Large intestine (tissue), 3 donors: ENCODE results near the gene ATL1. TPM values are rescaled to one million over a fixed set of nuclear protein-coding genes. Genes with fewer than 3 reads are reported as not detected.
A peak's percentile ranks its signal among the peaks of the same experiment; 100 is the strongest.

Experiments used
- DNase-seq, 2 donors: peaks; one replicate each; pipeline versions ENCODE4 v3.0.0 to v3.0.0-alpha.2; 2013
- H3K27ac ChIP-seq: one replicate; pipeline ENCODE4 v1.5.1; 2013; ENCODE audit warnings: low read length
- H3K27me3 ChIP-seq: 2 replicates; pipeline ENCODE4 v1.6.1; 2013; ENCODE audit warnings: low read length; ENCODE audit not compliant: control insufficient read depth, insufficient read depth
- H3K36me3 ChIP-seq: 2 replicates; pipeline ENCODE4 v1.6.1; 2013; ENCODE audit warnings: low read length; ENCODE audit not compliant: control insufficient read depth, insufficient read depth
- H3K4me1 ChIP-seq: one replicate; pipeline ENCODE4 v1.6.1; 2013; ENCODE audit warnings: low read length; ENCODE audit not compliant: control insufficient read depth, insufficient read depth
- H3K4me3 ChIP-seq: one replicate; pipeline ENCODE4 v1.5.1; 2013; ENCODE audit warnings: low read length
- H3K9me3 ChIP-seq: one replicate; pipeline ENCODE4 v1.6.1; 2013; ENCODE audit warnings: mild to moderate bottlenecking, low read depth, low read length, moderate library complexity; ENCODE audit not compliant: control insufficient read depth
- WGBS: methylation state at CpG from one replicate; pipeline ENCODE4 v1.1.5; 2013; ENCODE audit warnings: low lambda C conversion rate; ENCODE audit not compliant: insufficient coverage; 5-methylcytosine and 5-hydroxymethylcytosine counted together
- polyA plus RNA-seq: library from polyadenylated mRNA; unstranded; fragments of 120-200 nt; gene quantifications from one replicate; pipeline ENCODE4 v1.2.1, GENCODE V29; 2013

The ATL1 gene
- polyA plus RNA-seq, 1 donor: 13.2 TPM

GRCh38 chr14:50524731-50525515 is 35.0 kb upstream of the ATL1 start:
- no peak for DNase-seq
- Histone ChIP-seq H3K27ac (no peak overlapping the region), H3K4me1 (peaks cover 2% of the 10 kb centered on the region), H3K36me3 (peaks cover 2% of the 10 kb centered on the region), H3K9me3 (no peaks in the 10 kb centered on the region), H3K27me3 (no peaks in the 10 kb centered on the region), H3K4me3 (no peak overlapping the region)
- WGBS: 100% methylated on average over 6 of the region's 6 CpGs

- WGBS: 100% methylated on average over 1 of the region's 1 CpG
- no peak overlapping the region for H3K27ac ChIP-seq
- H3K9me3 ChIP-seq: no peaks in the 10 kb centered on the region
- DNase-seq: no peak
- H3K27me3 ChIP-seq: no peaks in the 10 kb centered on the region
- H3K4me3 ChIP-seq: no peak overlapping the region
- peaks cover 4% of the 10 kb centered on the region for H3K4me1 ChIP-seq
- peaks cover 4% of the 10 kb centered on the region for H3K36me3 ChIP-seq
These were observed 31.9 kb upstream of the ATL1 start for GRCh38 chr14:50528000-50528399.

- WGBS: 86% methylated on average over 3 of the region's 6 CpGs
- Histone ChIP-seq H3K36me3 (peaks cover 4% of the 10 kb centered on the region), H3K9me3 (no peaks in the 10 kb centered on the region), H3K27ac (no peak overlapping the region), H3K4me1 (peaks cover 4% of the 10 kb centered on the region), H3K27me3 (no peaks in the 10 kb centered on the region), H3K4me3 (no peak overlapping the region)
- no peak for DNase-seq
These were observed 30.4 kb upstream of the ATL1 start for GRCh38 chr14:50529288-50530179.

- H3K27me3 ChIP-seq: no peaks in the 10 kb centered on the region
- 44% methylated on average over 1 of the region's 1 CpG for WGBS
- H3K9me3 ChIP-seq: no peaks in the 10 kb centered on the region
- H3K4me1 ChIP-seq: peaks cover 4% of the 10 kb centered on the region
- no peak for DNase-seq
- H3K4me3 ChIP-seq: peak overlapping the region; percentile 80
- no peak overlapping the region for H3K27ac ChIP-seq
- H3K36me3 ChIP-seq: peaks cover 4% of the 10 kb centered on the region
These were observed 29.6 kb upstream of the ATL1 start for GRCh38 chr14:50530358-50530757.

- DNase-seq: no peak
- no peaks in the 10 kb centered on the region for H3K9me3 ChIP-seq
- peaks cover 4% of the 10 kb centered on the region for H3K4me1 ChIP-seq
- peaks cover 4% of the 10 kb centered on the region for H3K36me3 ChIP-seq
- 60% methylated on average over 1 of the region's 8 CpGs for WGBS
- H3K27me3 ChIP-seq: no peaks in the 10 kb centered on the region
- peak overlapping the region; percentile 80 for H3K4me3 ChIP-seq
- no peak overlapping the region for H3K27ac ChIP-seq
These were observed 29.1 kb upstream of the ATL1 start for GRCh38 chr14:50530794-50531365.

GRCh38 chr14:50531595-50532501 is 28.1 kb upstream of the ATL1 start:
- WGBS: no CpG with 5 or more reads among the region's 82 CpGs
- H3K9me3 ChIP-seq: no peaks in the 10 kb centered on the region
- peaks cover 4% of the 10 kb centered on the region for H3K4me1 ChIP-seq
- peak overlapping the region; percentile 80 for H3K4me3 ChIP-seq
- H3K27me3 ChIP-seq: no peaks in the 10 kb centered on the region
- peak overlapping the region; percentile 97 for H3K27ac ChIP-seq
- H3K36me3 ChIP-seq: peaks cover 4% of the 10 kb centered on the region
- DNase-seq: peak; percentile 33 to 77

GRCh38 chr14:50532502-50533240 is 27.3 kb upstream of the ATL1 start, which contains the start of gene MAP4K5:
Gene MAP4K5, minus strand, starts transcription at chr14:50532569. Its CDS starts 520 bp downstream, at chr14:50532049.
- Histone ChIP-seq H3K4me1 (peaks cover 4% of the 10 kb centered on the region), H3K27ac (peak within 1 kb of the TSS; percentile 97), H3K4me3 (peak within 1 kb of the TSS; percentile 80), H3K36me3 (peaks cover 4% of the 10 kb centered on the region), H3K27me3 (no peaks in the 10 kb centered on the region), H3K9me3 (no peaks in the 10 kb centered on the region)
- 0% methylated on average over 1 of the region's 60 CpGs for WGBS
- DNase-seq: peak; percentile 93 to 95

GRCh38 chr14:50533241-50533705 is 26.7 kb upstream of the ATL1 start:
- DNase-seq: no peak
- WGBS: 11% methylated on average over 3 of the region's 5 CpGs
- H3K4me1 ChIP-seq: peaks cover 4% of the 10 kb centered on the region
- H3K9me3 ChIP-seq: no peaks in the 10 kb centered on the region
- H3K4me3 ChIP-seq: peak overlapping the region; percentile 80
- H3K36me3 ChIP-seq: peaks cover 4% of the 10 kb centered on the region
- no peaks in the 10 kb centered on the region for H3K27me3 ChIP-seq
- peak overlapping the region; percentile 96 for H3K27ac ChIP-seq

- peaks cover 4% of the 10 kb centered on the region for H3K4me1 ChIP-seq
- DNase-seq: no peak
- H3K27ac ChIP-seq: peak overlapping the region; percentile 96
- H3K4me3 ChIP-seq: peak overlapping the region; percentile 80
- no peaks in the 10 kb centered on the region for H3K9me3 ChIP-seq
- H3K27me3 ChIP-seq: no peaks in the 10 kb centered on the region
- WGBS: 83% methylated on average over 3 of the region's 3 CpGs
- peaks cover 4% of the 10 kb centered on the region for H3K36me3 ChIP-seq
These were observed 26.1 kb upstream of the ATL1 start for GRCh38 chr14:50533806-50534205.
